GM08714 (cell line): ENCODE measurements around the gene SLC39A11.

Experiments used
- H3K4me3 ChIP-seq: fragments of 200-500 bp; sonication (Bioruptor generic); 2 replicates; pipeline ENCODE4 v1.5.1; 2014; ENCODE audit warnings: mild to moderate bottlenecking, low read length, inconsistent platforms
- ZNF274 ChIP-seq: IDR thresholded peaks from 2 replicates; pipeline ENCODE4 v1.6.1; 2012; ENCODE audit warnings: mild to moderate bottlenecking, low read depth, low read length

The SLC39A11 gene

DNA sequence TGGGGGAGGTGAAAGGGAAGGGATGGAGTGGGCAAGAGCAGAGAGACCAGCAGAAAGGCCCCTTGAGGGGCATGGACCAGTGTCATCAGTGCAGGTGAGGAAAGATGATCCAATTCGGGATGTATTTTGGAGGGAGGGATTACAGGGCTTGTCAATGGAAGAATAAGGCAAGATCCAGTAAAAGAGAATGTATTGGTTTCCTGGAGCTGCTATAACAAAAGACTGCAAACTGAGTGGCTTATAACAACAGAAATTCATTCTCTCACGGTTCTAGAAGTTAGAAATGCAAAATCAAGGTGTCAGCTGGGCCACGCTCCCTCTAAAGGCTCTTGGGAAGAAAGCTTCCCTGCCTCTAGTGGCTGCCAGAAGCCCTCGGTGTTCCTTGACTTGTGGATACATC, 41.7 kb downstream of the SLC39A11 start:
- H3K4me3 ChIP-seq, result no peak overlapping the region
- TF ChIP-seq ZNF274, result no peak

DNA sequence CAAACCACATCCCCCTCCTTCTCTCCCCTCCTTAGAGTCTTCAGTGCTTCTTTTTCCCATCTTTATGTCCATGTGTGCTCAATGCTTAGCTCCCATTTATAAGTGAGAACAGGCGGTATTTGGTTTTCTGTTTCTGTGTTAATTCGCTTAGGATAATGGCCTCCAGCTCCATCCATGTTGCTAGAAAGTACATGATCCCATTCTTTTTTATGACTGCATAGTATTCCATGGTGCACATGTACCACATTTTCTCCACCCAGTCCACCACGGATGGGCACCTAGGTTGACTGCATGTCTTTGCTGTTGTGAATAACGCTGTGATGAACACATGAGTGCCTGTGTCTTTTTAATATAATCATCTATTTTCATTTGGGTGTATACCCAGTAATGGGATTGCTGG, 44.3 kb downstream of the SLC39A11 start:
- H3K4me3 ChIP-seq, result no peak overlapping the region
- TF ChIP-seq ZNF274, result no peak

DNA sequence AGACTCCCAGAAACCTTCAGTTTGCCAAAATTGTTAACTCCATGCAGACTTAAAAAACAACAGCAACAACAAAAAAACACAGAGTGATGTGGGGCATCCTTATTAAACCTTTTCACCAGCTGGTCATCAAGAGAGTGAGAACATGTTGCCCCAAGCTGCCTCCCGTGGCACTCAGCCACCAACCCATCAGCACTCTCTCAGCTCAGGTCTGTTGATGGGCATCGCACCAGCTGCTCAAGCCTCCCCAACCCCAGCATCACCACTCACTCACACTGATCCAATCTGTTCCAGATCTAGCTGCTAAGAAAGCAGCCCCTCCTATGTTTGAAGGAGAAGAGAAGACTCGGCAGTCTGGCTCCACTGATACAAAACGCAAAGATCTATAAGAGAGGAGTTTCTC, 46.8 kb downstream of the SLC39A11 start:
- no peak for TF ChIP-seq ZNF274
- no peak overlapping the region for H3K4me3 ChIP-seq

DNA sequence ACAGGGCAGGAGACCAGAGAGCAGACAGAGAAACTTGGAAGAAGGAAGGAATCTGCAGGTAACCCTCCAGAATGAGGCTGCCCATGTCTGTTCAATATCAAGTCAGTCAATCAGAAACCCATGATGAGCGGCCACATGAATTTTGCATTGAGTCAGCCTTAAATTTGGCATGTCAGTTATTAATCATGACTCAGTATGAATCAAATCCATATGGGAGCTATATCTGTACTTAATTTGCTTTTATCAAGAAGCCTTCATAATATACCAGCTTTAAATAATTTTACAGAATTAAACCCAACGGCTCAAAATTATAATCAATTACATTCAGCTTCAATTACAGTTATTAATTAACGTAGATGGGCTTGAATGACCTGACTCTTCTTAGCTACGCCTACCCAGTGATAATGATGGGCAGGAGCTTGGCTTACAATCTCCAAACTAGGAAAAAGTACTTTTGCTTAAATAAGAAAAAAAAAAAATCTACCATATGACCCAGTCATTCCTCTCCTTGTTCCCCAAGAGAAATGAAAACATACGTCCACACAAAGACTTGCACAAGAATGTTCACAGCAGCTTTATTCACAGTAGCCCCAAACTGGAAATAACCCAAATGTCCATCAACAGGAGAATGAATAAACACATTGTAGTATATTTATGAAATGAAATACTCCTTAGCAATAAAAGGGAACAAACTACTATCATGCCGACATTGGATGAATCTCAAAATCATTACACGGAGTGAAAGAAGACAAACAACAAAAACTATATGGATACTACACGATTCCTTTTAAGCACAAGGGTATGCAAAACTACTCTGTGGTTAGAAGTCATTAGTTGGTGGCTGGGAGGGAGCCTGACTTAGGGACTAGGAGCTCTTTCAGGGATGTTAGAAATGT, 48.6 kb downstream of the SLC39A11 start:
- H3K4me3 ChIP-seq, result no peak overlapping the region

DNA sequence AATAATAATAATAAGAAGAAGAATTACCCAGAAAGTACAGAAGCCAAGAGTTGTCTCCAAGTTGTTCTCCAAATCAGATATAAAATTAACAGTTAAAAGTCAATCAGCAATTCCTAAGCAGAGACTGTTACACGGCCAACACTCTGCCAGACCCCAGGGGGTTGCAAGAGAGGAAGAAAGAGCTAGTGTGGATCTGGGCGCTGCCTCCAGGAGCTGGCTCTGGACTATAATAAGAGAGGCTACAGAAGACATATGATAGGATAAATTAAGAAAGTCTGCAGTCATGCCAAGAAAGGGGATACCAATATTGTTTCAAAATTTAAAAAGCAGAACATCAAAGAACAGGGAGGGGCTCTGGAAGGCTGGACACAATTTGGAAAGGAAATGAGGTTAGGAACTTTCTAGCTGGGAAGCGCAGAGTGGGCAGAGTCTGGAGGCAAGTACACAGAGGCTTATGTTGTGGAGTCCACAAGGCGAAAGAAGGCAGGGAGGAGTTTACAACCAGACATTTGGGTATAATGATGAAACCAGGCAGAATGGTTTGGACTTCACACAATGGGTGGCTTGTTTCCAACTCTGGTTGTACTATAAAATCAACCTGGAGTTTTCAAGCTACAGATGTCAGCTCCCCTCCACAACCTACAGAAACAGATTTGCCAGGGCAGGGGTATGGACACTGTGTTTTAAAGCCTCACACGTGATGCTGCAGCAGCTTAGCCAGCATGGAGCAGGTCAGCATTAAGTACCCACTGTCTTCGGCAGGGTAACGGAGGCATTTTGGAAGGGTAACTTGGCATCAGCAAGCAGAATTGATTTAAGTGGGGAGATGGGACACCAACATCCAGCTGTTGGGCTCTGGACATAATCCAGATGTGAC, 49.4 kb downstream of the SLC39A11 start:
- H3K4me3 ChIP-seq, result no peak overlapping the region
- no peak for TF ChIP-seq ZNF274

More for the DNA sequence above, 48.6 kb downstream of the SLC39A11 start:
- TF ChIP-seq ZNF274, result no peak

DNA sequence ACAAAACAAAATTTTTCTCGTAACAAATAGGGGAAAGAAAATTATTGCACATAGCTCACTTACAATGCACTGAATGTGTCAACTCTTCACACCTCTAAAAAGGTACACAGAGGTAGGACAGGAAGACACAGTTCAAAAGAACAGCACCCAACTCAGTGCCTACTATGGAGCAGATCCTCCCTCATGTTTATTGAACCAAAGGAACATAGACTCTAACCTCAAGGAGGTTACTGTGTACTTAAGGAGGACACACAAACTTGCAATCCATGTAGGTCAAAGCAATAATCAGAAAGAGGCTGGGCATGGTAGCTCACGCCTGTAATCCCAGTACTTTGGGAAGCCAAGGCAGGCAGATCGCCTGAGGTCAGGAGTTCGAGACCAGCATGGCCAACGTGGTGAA, 50.3 kb downstream of the SLC39A11 start:
- no peak for TF ChIP-seq ZNF274
- no peak overlapping the region for H3K4me3 ChIP-seq

DNA sequence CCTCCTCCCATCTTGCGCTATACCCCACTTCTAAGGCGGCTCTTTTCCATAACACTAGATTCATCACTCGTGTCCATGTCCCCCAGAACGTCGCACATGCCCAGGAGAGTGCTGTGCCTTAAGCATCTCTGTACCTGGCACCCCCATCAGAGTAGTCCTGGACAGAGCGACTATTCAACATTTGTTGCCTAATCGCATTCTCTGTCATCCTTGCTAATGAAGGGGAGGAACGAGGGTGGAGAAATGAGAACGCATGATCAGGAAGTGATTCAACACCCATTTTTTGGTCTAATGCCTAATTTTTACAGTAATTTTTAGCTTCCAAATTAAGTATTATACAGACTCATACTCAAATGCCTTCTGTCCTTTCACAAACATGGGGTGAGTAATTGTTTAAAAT, 53.2 kb downstream of the SLC39A11 start:
- H3K4me3 ChIP-seq, result no peak overlapping the region
- TF ChIP-seq ZNF274, result no peak

DNA sequence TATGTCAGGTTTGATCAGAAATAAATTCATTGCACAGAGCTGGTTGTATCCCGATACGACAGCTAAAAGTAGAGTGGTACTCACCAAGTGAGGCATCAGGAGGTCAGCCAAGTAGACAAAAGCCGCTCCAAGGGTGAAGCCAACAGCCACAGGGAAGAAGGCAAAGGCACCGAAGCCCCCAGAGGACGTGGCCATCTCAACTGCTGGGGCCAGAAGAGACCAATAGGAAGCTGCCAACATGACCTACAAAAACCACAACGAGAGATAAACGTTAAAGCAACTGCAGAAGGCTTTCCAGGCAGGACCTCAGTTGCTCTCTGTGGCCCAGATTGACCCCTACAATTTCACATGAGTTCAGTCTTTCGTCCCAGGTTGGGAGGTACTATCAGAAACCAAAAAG, 61.0 kb downstream of the SLC39A11 start:
- TF ChIP-seq ZNF274, result no peak
- no peak overlapping the region for H3K4me3 ChIP-seq

DNA sequence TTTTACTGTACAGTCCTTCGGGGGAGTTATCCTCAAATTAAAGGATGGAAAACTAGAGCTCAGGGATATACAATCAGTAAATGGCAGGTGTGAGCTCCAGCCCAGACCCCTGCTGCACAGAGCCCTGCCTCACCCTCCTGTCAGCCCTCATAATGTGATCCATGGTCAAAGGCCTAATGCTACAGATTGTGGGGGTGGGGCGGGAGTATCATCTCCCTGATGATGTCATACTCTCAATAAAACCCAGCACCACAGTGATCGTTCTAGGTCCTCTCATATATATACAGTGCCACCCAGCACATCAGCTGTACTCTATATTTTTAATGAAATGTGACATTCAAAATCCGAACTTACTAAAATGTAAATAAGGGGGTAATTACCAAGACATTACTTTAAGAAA, 61.5 kb downstream of the SLC39A11 start:
- TF ChIP-seq ZNF274, result no peak
- H3K4me3 ChIP-seq, result no peak overlapping the region

DNA sequence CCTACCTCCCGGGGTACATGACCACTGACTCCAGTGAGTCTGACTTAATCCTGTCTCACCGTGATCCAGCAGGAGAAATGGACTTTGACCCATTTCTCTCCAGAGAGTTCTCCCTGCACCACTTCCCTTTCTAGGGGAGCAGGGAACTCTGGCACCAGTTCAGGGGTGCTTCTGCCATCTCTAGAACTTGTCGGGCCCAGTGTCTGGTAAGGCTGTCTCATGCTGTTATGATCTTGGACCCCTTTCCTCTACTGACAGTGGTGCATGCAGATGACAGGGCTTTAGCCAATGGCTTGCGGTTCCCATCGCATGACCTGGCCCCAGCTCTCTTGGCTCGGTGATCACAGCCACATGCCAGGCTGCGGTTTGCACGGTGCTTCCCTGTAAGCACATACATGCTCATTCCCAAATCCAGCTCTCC, 62.0 kb downstream of the SLC39A11 start:
- H3K4me3 ChIP-seq, result no peak overlapping the region
- no peak for TF ChIP-seq ZNF274

DNA sequence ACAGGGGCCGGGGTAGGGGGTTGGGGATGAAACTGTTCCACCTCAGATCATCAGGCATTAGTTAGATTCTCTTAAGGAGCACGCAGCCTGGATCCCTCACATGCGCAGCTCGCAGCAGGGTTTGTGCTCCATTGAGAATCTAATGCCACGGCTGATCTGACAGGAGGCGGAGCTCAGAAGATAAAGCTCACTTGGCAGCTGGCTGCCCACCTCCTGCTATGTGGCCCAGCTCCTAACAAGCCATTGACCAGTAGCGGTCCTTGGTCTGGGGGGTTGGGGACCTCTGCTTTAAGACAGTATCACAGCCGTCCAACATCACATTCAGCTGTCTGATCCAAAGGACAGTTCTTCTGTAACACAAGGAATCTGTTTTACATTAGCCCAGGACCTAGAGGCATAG, 62.5 kb downstream of the SLC39A11 start:
- H3K4me3 ChIP-seq, result no peak overlapping the region
- TF ChIP-seq ZNF274, result no peak

DNA sequence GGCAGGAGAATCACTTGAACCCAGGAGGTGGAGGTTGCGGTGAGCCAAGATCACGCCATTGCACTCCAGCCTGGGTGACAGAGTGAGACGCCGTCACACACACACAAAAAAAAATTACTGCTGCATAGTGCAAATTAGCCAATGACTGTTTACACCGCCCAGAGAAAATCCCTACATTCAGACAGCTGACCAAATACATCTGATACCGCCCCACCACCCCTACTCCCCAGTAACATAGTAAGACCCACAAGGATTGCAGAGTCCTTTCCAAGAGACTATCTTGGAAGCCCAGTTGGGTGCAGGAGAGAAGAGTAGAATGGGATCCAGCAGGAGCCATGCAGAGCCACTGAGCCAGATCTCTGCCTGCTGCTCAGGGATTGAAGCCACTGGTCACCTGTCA, 63.5 kb downstream of the SLC39A11 start:
- TF ChIP-seq ZNF274, result no peak
- no peak overlapping the region for H3K4me3 ChIP-seq

DNA sequence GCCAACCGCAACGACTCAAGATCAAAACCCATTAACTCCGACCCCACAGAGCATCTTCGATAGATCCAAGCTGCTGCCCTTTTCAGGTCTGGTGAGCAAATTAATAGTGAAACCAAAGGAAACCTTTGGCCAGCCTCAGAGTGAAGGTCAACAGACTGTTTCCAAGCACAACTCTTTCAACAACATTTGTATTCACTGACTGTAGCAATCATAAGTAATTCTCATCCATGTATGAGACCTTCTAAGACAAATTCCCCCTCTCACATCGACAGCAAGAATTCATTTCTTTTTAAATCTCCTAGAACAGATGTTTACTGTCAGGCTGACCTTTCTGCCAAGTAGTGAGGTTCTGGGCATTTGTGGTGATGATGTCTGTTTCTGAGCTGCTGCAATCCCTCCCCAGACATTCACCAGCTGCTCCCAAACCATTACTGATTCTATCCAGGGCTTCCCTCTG, 64.2 kb downstream of the SLC39A11 start:
- TF ChIP-seq ZNF274, result no peak
- H3K4me3 ChIP-seq, result no peak overlapping the region

DNA sequence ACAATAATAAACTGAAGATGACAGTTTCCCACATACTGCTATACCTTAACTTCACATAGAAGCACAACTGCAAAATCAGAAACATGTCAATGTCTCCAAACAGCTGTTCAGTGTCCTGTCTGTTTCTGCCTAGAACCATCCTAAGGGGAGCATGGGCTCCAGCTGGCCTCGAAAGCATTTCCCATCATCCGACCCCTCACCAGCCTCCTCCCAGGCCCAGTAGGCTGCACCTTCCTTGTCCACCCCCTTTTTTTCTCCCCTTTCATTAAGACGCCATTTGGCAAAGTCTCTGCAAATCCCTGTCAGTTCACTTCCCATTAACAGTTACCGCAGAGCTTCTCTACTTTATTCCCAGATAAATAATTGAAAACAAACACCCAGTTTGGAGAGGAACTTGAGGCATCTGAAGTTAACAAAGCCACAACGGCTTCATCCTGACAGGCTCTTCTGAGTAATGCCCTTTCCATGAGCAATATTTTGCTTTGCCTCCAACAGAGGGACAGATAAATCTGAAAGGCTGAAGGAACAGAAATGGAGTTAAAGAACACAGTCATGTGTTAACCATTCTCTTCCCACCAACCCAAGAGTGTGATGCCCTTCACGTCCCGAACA, 65.3 kb downstream of the SLC39A11 start:
- H3K4me3 ChIP-seq, result no peak overlapping the region
- no peak for TF ChIP-seq ZNF274
